Endothelial cell of umbilical vein (primary cell): ENCODE results near the gene ANKRD34C. TPM values are rescaled to one million over a fixed set of nuclear protein-coding genes. Genes with fewer than 3 reads are reported as not detected.
A peak's percentile ranks its signal among the peaks of the same experiment; 100 is the strongest.

ENCODE experiments used
- BruUV-seq: library from RNA; stranded (reverse); fragments of 400-500 nt; replicated peaks from 2 replicates; lab custom pipeline; 2021; lab: Mats Ljungman, UMichigan
- CTCF ChIA-PET: fragments of 300-600, 350-600 bp; sonication (Branson Sonifier 250); formaldehyde crosslinking; loops from one replicate; lab custom pipeline; 2021; ENCODE audit warnings: antibody characterized with exemption, inconsistent platforms; lab: Charles Lee
- POLR2A ChIA-PET: fragments of 300-600, 350-600 bp; sonication (Branson Sonifier 250); formaldehyde crosslinking; loops from one replicate; lab custom pipeline; 2021; ENCODE audit warnings: antibody characterized with exemption, inconsistent platforms; lab: Charles Lee
- DNase-seq: peaks from one replicate; pipeline ENCODE4 v3.0.0-alpha.2; 2011; ENCODE audit warnings: low read depth, low spot score
- FAIRE-seq: peaks from 2 replicates; lab custom pipeline; 2011; peaks lifted over from hg19 to GRCh38; lab: Jason Lieb, UNC
- H2AFZ ChIP-seq: 2 replicates; pipeline ENCODE4 v1.6.0; 2012; ENCODE audit warnings: low read depth, low read length, control low read depth, inconsistent platforms
- H3K27ac ChIP-seq: 2 replicates; pipeline ENCODE4 v1.5.1; 2011; ENCODE audit warnings: low read depth, mild to moderate bottlenecking, control low read depth, low read length, moderate library complexity; ENCODE audit not compliant: insufficient read depth
- H3K27me3 ChIP-seq, 2 experiments: 2 replicates each; pipeline versions ENCODE4 v1.6.0 to v1.6.1; 2011; ENCODE audit warnings: low read length in 2 of 2, mixed read lengths in 1 of 2; ENCODE audit not compliant: control insufficient read depth in 2 of 2, insufficient read depth in 2 of 2
- H3K36me3 ChIP-seq, 2 experiments: 2 replicates in 1 of 2; 3 replicates in 1 of 2; pipeline ENCODE4 v1.5.1; 2011; ENCODE audit warnings: low read length in 2 of 2, mild to moderate bottlenecking in 1 of 2, moderate library complexity in 1 of 2; ENCODE audit not compliant: control insufficient read depth in 2 of 2, insufficient read depth in 2 of 2; ENCODE audit errors: extremely low read depth in 1 of 2
- H3K4me1 ChIP-seq: 3 replicates; pipeline ENCODE4 v1.5.1; 2011; ENCODE audit warnings: mild to moderate bottlenecking, low read length; ENCODE audit not compliant: control insufficient read depth, insufficient read depth; ENCODE audit errors: extremely low read depth
- H3K4me2 ChIP-seq: 2 replicates; pipeline ENCODE4 v1.6.1; 2011; ENCODE audit warnings: low read length, control low read depth, mixed read lengths; ENCODE audit not compliant: insufficient read depth
- H3K4me3 ChIP-seq, 3 experiments: fragments of 200-600 bp in 1 of 3; sonication (generic), shearing (Covaris generic) in 1 of 3; replicated peaks in 1 of 3; 2 replicates each; pipeline ENCODE4 v1.5.1; 2011 to 2016; ENCODE audit warnings: control low read depth in 3 of 3, low read length in 3 of 3, mild to moderate bottlenecking in 2 of 3, inconsistent platforms in 1 of 3, low read depth in 1 of 3, moderate library complexity in 1 of 3; ENCODE audit not compliant: insufficient read depth in 1 of 3
- H3K79me2 ChIP-seq: 2 replicates; pipeline ENCODE4 v1.6.0; 2012; ENCODE audit warnings: low read length, inconsistent platforms; ENCODE audit not compliant: control insufficient read depth, insufficient read depth
- H3K9ac ChIP-seq: replicated peaks from 2 replicates; pipeline ENCODE3; 2011; ENCODE audit warnings: low read length, control low read depth; ENCODE audit not compliant: insufficient read depth; ENCODE audit errors: extremely low read depth
- H3K9me1 ChIP-seq: replicated peaks from 3 replicates; pipeline ENCODE4 v1.6.0; 2011; ENCODE audit warnings: mild to moderate bottlenecking, low read length; ENCODE audit not compliant: control insufficient read depth, insufficient read depth; ENCODE audit errors: extremely low read depth
- H3K9me3 ChIP-seq: replicated peaks from 2 replicates; pipeline ENCODE4 v1.5.1; 2012; ENCODE audit warnings: low read length, inconsistent platforms; ENCODE audit not compliant: control insufficient read depth, insufficient read depth
- H4K20me1 ChIP-seq: replicated peaks from 2 replicates; pipeline ENCODE3; 2011; ENCODE audit warnings: mild to moderate bottlenecking, low read length; ENCODE audit not compliant: control insufficient read depth, insufficient read depth; ENCODE audit errors: extremely low read depth
- CTCF ChIP-seq, 2 donors: IDR thresholded peaks; 1 replicate in 1 of 2; 2 replicates in 1 of 2; pipeline ENCODE4 v1.5.1; 2011; ENCODE audit warnings: low read length in 2 of 2, mild to moderate bottlenecking in 2 of 2, moderate library complexity in 2 of 2, control low read depth in 1 of 2, inconsistent platforms in 1 of 2, low read depth in 1 of 2; ENCODE audit not compliant: insufficient read depth in 1 of 2; ENCODE audit errors: extremely low read depth in 1 of 2
- EZH2 ChIP-seq: IDR thresholded peaks from 2 replicates; pipeline ENCODE4 v1.6.1; 2012; ENCODE audit warnings: borderline replicate concordance, low read depth, mild to moderate bottlenecking, moderate library complexity, low read length, inconsistent platforms; ENCODE audit not compliant: severe bottlenecking
- FOS ChIP-seq: IDR thresholded peaks from 2 replicates; pipeline ENCODE4 v1.6.1; 2011; ENCODE audit warnings: mild to moderate bottlenecking, low read length, moderate library complexity, borderline replicate concordance; ENCODE audit not compliant: insufficient read depth
- GATA2 ChIP-seq: IDR thresholded peaks from 2 replicates; pipeline ENCODE4 v1.7.0; 2011; ENCODE audit warnings: low read depth, mild to moderate bottlenecking, moderate library complexity, mixed read lengths, low read length; ENCODE audit not compliant: insufficient read length, insufficient read depth
- JUN ChIP-seq: IDR thresholded peaks from 2 replicates; pipeline ENCODE4 v1.6.1; 2011; ENCODE audit warnings: borderline replicate concordance, low read depth; ENCODE audit not compliant: insufficient read length, insufficient read depth
- MAX ChIP-seq: IDR thresholded peaks from 2 replicates; pipeline ENCODE4 v1.6.1; 2011; ENCODE audit not compliant: insufficient read depth, insufficient read length
- MYC ChIP-seq: IDR thresholded peaks from one replicate; pipeline ENCODE4 v1.6.1; 2011; ENCODE audit warnings: mild to moderate bottlenecking, low read depth, low read length
- POLR2A ChIP-seq: IDR thresholded peaks from 2 replicates; pipeline ENCODE4 v1.6.1; 2012; ENCODE audit warnings: low read depth, mild to moderate bottlenecking, control low read depth, low read length
- POLR2AphosphoS5 ChIP-seq: IDR thresholded peaks from 2 replicates; pipeline ENCODE4 v1.6.1; 2012; ENCODE audit warnings: low read depth, mild to moderate bottlenecking, control low read depth, low read length, moderate library complexity; ENCODE audit not compliant: insufficient read depth
- dilution Hi-C: fragments of 300-500 bp; cut with MboI; formaldehyde crosslinking; loops from one replicate; pipeline ENCODE4 v1.15.0; 2019; ENCODE audit warnings: low sequenced_read_pairs; ENCODE audit not compliant: extremely low pct_ligation_motif_present
- intact Hi-C: fragments of 100-400 bp; cut with micrococcal nuclease; formaldehyde crosslinking; loops from one replicate; pipeline ENCODE4 v1.10.0; 2022
- polyA plus RNA-seq, 4 experiments: library from polyadenylated mRNA; depleted of rRNA in 3 of 4; stranded (reverse) in 3 of 4; unstranded in 1 of 4; fragments of >200 nt; gene quantifications; 2 replicates each; pipeline versions ENCODE4 v1.2.1 to v1.2.3, GENCODE V29; 2011 to 2012; ENCODE audit warnings: missing spikeins in 1 of 4
- total RNA-seq: library from RNA; stranded (reverse); gene quantifications from 2 replicates; pipeline ENCODE4 v1.2.3, GENCODE V29; 2021

Gene ANKRD34C
- total and polyA plus RNA-seq, 2 donors (not counting 3 experiments of a cell fraction or from before 2014, with no cell fraction given): not detected

- Histone ChIP-seq H2AFZ (no peak overlapping the region), H3K4me3 (no peak overlapping the region), H3K27ac (no peak overlapping the region), H3K9ac (no peak overlapping the region), H3K4me2 (no peak overlapping the region), H4K20me1 (no peaks in the 10 kb centered on the region), H3K4me1 (no peaks in the 10 kb centered on the region), H3K36me3 (no peaks in the 10 kb centered on the region), H3K9me1 (no peaks in the 10 kb centered on the region), H3K27me3 (peaks cover 16 to 33% of the 10 kb centered on the region in 2 experiments), H3K79me2 (no peaks in the 10 kb centered on the region), H3K9me3 (no peaks in the 10 kb centered on the region)
- CTCF ChIA-PET: interaction anchor here (1.4 kb wide), 1 partner anchor 56 kb away, joined by 4 read pairs; no protein-coding TSS in a partner anchor
- DNase-seq (peak; percentile 34), FAIRE-seq (peak; percentile 42)
- intact Hi-C loops (no loop called here), dilution Hi-C loops (no loop called here)
- no peak for TF ChIP-seq JUN
- TF ChIP-seq GATA2: no peak
- TF ChIP-seq POLR2AphosphoS5: no peak
- TF ChIP-seq POLR2A: no peak
- TF ChIP-seq MAX: no peak
- TF ChIP-seq CTCF (IDR thresholded peaks at IDR 0.05; ENCODE audit: extremely low read depth in 1 of 2, insufficient read depth in 1 of 2, low read depth in 1 of 2, low read length in 2 of 2): no peak
- TF ChIP-seq EZH2: no peak
- TF ChIP-seq FOS: no peak
- no peak for TF ChIP-seq MYC
- POLR2A ChIA-PET: no interaction called here
- BruUV-seq: no TSS peak
Observed at GRCh38 chr15:79283252-79284048, 928 bp downstream of the ANKRD34C start.
